Fibroblast of skin of abdomen (primary cell): Measurements from ENCODE around the gene CDK6.

ENCODE experiments used
- DNase-seq: peaks from one replicate; pipeline ENCODE4 v3.0.0-alpha.2; 2013

CDK6 gene

DNA sequence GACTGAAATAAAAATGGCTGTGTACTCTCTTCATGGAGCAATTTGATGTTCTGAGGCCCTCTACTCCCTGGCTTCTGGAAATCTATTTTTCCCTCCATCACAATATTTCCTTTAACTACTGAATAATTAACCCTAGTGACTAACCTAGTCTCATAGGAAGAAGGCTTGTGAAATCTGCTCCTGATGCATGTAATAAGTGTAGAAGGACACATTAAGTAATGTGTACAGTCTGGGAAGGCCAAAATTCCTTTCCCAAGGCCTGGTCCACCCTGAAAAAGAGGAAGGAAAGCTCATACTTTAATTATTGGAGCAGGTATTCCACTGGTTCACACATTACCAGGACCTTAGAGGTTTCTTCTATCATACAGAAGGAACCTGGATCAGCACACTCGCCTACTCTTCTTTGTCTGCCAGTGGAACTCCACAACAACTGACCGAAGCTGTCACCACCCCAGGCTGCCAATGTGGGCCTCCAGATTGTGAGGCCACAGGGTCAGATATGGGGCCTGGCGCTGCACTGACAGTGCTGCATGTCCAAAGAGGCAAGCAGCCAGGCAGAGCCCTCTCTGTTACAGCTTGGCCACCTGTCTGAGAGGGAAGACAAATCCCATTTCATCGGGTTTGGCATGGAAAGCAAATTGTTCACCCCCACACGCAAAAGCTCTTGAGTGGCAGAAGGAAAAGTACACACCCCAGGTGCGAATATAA is 191.8 kb downstream of the CDK6 start:
- DNase-seq: peak; percentile 35

DNA sequence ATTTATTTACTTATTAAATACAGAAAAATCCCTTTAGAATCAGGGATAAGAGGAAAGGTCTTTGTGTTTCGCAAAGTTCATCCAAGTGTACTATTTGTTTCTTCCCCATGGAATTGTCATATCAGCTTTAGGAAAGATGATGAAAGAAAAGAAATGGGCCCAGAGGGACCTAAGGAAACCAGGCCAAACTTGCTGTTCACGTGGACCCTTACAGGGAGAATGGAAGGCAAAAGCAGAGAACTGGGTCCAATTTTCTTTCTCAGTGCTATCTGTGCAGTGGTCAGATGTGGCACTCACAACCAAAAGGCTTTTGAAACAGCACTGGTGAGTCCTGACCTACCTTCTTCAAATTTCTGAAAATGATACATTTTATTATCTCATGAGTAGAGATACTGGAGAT is 192.6 kb downstream of the CDK6 start:
- DNase-seq: no peak

DNA sequence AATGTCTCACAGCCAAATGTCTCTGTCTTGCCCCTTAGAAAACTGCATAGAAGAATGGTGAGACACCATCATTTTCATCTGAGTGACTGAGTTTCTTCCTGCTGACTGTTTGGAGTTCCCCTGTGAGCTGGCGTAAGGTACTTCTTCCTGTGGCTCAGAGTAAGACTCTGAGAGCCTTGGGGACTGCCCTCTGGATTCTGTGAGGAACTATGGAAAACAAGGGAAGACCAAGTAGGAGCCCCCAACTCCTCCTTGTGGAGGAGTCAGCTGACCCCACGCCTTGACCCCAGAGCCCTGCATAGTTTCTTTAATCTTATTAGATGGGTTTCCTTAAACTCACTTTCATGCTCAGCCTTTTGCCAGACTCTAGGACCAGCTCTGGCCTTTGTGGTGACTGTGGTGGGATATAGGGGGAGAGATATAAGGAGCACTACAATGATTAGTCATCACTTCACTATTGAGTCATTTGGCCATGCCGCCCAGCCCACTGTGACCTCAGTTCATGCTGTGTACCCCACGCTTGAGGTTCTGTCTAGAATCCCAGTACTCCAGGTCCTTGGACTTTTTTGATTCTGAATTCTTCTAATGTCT is 194.4 kb downstream of the CDK6 start:
- peak; percentile 74 for DNase-seq

DNA sequence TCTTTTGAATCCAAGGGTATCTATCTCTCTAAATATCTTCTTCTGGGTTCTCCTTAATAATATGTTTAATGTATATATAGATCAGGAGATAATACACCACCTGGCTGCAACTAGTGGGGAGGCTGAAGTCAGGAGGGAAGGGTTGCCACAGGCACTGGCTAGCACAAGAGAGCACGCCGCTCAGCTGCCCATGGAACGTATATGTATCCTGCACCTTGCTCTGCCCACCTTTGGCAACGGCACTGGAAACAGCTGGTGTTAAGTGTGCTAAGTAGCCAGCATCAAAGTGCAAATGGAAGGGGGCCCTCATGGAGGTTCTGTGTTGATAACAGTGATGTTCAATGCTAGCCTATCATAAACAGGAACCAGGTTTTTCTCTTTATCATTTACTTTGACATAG is 196.4 kb downstream of the CDK6 start:
- DNase-seq: no peak

DNA sequence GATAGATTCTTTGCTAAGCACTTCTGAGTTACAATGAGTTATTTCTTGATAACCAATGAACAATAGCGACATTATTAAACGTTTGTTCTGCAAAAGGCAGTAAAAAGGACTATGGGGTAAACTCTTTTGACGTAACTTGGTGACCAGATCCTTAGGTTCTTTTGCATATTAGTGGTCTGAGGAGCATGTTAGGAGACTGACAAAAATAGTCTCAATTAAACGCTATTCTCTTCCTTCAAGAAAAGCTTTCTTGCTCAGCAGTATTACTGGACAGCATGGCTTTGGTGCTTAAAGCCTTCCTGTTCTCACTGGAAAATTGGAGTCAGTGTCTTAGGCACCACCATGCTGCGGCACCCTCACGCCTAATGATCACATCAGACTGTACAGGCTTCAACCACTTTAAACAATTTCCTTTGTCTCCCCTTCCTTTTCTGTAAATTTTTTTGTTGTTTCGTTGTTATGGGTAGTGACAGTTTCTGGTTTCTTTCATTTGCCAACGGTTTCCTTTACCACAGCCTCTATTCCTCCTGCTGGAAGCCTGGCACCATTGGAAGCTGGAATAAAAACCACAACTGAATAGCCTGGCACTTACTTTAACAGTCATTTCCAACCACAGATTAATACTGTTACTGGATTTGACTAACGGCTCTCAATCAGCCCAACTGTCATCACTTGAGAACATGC is 197.0 kb downstream of the CDK6 start:
- no peak for DNase-seq

DNA sequence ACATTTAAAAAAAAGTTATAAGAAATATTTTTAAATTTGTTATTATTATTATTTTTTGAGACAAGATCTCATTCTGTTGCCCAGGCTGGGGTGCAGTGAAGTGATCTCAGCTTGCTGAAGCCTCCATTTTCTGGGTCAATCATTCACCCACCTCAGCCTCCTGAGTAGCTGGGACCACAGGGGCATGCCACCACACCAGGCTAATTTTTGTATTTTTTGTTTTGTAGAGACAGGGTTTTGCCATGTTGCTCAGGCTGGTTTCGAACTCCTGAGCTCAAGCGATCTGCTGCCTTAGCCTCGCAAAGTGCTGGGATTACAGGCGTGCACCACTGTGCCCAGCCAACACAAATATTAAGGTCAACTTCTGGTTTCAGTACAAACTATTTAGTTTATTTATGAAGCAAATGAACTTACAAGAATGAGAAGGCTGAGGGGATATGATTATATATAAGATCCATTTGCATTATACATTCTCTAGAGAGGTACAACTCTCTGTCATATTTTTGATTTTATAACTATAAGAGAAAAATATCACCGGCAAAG is 200.3 kb downstream of the CDK6 start:
- no peak for DNase-seq

DNA sequence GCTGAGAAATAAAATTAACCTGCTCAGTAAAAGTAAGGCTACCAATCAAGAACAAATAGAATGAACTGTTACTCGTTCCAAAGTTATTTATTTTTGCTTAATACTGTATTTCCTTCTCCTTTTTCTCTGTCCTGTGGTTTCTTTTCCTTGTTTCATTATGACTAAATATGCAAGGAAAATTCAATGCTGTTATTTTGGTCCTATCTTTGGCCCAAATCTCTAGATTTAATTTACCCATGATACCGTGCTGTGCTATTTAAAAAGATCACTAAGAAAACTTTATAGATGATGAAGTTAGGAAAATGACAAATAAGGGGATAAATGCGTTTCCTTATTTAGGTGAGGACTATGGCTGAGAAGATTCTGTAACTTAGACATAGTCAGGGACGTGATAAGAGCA is 200.8 kb downstream of the CDK6 start:
- DNase-seq: no peak

DNA sequence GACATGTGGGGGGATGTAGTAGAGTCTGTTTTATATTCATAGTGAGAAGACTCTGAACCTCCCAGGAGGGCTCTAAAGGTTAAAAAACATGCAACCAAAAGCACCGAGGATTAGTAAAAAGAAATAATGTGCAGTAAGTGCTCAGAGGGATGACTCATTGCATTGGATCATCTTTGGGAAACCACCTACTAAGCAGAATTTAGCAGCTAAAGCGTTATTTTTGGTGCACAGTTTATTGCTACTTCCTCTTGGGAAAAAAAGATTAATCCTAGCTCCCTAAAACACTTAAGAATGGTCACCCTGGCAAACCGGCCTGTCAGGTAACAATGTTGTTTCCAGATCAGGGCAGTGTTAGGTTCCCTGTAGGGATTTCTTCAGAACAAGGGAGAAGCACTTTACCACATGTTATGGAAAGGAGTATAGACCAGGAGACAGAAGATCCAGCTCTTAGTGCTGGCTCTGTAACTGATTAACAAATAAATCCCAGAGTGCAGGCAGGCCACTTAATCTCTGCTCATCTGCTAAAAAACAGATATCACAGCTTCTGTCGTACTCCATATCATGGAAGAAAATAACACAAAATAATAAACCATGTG is 201.4 kb downstream of the CDK6 start:
- peak; percentile 77 for DNase-seq

DNA sequence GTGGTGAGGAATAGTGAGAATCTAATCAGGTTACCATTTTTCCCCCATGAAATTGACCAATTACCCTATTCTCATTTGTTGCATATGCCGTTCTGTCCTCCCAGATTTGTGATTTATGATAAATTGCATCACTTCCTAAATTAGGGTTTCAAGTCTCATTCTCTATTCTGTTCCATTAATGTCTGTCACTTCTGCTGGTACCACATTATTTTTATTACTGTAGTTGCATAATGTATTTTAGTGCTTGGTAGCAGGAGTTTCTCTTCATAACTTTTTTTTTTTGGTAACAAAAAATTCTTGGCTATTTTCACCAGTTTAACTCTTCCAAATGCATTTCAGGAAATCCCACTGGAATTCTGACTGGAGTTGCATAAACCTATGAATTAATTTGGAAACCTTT is 202.2 kb downstream of the CDK6 start:
- peak; percentile 35 for DNase-seq

DNA sequence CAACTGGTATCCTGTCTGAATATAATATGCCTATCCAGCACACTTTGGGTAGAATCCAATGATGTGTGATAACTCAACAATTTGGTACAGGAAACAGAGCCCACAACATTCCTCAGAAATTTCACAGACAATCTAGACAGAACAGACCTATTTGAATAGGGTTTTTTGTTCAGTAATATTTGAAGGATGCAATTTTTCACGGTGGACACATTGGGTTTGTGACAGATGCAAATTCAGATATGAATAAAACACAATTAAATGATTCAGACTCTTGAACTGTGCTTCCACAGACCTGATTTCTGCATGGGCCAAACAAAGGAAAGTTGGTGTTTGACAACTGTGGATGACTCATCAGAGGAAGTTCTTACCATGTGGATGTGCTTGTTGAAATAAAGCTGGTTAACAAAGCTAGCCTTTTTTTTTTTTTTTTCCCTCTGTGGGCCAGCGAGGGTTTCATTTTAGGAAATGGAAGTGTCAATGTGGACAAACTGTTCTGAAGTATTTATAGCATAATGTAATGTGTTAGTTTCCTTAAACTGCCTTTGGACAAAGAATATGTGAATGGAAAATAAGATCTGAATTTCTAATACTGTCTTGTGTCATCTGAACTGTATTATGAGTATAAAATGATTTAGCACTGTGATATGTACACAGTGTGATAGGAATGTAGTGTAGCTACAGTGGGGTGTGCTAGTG is 203.0 kb downstream of the CDK6 start:
- peak; percentile 95 for DNase-seq

DNA sequence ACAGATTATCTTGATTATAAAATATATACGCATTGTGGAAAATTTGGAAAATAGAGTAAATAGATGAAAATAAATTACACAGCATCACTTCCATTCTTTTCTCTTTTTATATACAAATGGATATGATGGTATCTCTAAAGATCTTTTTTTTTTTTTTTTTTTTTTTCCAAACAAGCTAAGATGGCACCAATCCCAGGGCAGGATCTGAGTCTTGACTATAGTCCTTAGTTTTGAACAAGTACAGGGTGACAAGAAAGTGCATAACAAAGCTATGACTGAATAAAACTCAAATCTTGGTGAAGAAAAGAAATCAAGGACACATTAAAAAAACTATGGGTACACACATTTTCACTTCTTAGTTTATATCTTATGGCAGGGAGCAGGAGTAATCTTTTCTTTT is 203.6 kb downstream of the CDK6 start:
- DNase-seq: no peak

DNA sequence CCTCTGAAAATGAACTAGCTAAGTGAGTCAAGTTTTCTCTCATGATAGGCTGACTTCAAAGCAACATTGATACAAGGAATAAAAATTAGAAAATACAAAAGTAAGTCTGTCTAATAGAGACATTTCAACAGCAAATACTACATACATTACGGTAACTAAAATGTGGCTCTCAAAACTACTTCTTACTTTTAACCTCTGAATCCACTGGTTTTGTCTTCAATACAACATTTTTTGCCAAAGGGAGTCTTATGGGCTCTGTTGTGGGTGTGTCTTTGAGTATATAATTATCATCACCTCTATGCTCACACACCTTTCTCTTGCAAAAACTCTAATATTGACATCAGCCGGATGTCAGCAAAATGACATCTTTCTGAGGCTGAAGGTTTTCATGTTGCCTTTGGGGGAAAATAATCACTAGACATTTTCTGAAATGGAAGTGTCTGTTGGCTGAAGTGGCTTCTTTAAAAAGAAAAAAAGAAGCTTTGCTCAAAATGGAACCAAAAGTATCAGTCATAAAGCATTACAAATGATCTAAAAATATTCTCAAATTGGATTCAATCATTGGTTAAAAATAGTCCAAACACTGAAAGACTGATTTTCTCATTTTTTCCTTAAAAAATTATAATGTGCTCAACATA is 204.4 kb downstream of the CDK6 start:
- no peak for DNase-seq

DNA sequence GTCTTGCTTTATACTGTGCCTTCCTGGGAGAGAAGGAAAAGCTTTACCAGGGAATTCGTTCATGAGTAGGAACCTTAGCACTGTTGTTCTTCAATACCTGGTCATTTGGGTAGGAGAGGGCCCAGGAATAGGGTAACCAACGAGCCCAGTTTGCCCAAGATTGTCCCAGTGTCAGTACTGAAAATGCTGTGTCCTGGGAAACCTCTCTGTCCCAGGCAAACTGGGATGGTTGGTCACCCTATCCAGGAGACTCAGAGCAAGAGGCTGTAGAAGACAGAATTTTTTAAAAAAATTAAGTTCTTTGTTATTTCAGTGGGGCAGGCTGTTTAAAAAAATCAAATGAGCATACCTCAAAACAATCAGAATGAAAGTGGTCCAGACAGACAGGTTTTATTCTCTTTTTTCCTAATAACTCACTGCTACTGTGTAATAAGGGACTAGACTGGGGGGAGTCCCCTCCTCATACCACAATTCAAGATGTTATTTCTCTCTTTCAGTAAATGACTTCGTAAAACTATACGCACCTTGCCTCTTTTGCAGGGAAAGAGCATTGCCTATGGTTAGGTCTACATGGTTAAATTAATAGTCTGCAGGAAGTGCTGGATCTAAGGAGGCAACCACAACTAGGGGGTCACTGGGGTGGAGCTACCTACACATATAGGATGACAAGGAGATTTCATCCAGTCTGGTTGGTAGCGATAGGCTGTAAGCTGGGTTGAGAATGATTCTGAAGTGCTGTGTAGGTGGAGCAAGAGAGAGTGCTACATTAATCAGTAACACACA is 205.1 kb downstream of the CDK6 start:
- DNase-seq: no peak

DNA sequence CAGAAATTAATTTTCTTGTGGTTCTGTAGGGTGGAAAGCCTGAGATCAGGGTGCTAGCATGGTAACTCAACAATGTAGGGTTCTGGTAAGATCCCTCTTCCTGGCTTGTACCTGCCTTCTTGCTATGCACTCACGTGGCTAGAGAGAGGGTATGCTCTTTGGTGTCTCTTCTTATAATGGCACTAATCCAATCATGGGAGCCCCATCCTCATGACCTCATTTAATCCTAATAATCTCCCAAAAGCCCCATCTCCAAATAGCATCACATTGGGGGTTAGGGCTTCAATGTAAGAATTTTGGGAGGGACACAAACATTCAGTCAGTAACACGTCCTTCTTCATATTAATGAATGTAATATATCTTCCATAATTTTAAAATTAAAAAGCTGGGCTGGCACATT is 206.6 kb downstream of the CDK6 start:
- DNase-seq: no peak

DNA sequence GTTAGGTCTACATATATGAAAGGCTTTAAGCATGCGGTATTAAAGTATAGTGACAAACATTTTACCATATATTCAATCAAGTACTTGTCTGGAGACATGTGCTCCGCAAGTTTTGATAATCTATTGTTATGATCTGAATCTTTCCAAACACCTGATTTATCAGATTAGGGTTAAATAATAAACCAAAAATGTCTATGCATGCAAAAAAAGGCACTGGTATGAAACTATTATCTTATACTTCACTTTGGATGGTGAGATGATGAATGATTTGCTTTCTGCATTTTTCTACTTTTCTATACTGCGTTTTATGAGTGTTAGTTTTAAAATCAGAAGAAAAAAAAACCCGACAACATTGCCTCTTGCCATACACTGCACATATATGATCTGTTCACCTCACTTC is 208.4 kb downstream of the CDK6 start:
- no peak for DNase-seq

DNA sequence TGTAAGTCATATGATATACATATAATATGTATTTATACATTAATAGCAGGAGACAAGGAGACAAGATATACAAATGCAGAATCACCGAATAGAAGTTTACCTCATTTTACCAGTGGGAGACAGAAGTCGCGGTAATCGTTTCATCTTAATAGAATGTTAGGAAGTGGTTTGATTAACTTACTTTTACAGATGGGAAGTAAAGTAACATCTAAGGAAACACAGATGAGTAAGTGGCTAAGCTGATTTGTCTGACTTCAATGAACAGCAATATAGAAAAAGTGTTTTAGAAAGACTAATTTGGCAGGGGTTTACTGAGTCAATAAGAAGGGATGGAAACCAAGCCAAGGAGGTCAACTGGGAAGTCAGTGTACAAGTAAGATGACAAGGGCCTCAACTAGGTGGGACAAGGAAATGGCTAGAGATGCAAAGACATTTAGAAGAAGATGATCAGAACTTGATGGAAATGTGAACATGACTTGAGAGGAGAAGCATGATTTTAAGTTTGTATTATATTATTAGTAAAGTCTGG is 210.0 kb downstream of the CDK6 start:
- DNase-seq: no peak

DNA sequence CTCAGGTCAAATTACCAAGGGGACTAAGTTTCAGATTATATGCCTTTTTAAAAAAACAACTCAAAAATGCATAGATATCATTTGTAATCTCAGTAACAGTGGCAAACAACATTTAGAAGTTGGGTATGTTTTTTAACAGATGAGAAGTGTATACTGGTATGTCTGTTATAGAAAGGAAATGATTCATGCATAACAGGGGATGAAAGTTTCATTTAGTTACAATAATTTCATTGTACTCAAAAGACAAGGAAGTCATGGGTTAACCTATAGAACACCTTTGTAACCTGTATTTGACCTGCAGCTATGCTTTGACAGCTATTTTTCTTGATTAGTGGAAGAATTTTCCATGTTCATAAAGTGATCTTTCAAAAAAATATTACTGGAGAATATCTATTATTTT is 210.8 kb downstream of the CDK6 start:
- DNase-seq: no peak

DNA sequence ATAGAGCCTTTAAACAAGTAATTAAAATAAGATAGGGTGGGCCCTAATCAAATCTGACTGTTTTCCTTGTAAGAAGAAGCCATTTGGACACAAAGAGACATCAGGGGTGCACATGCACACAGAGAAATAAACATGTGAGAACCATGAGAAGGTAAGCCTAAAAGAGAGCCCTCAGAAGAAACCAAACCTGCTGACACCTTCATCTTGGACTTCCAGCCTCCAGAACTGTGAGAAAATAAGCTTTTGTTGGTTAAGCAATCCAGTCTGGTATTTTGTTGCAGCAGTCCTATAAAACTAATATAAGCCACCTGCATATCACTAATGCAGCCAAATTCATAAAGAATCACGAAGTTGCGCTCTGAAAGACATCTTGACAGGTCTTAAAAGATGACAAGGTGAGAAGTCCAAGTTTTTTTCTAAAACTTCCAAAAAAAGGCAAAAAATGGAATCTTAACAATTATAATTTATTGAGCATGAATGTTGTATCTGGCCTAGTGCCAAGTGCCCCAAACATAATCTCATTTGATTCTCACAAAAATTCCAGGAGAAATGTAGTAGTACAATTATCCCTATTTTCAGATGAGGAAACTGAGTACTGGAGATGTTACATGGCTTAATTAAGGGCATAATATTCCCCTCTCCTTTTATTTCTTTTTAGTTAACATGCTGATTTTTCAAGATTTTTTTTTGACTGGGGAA is 211.9 kb downstream of the CDK6 start:
- no peak for DNase-seq

DNA sequence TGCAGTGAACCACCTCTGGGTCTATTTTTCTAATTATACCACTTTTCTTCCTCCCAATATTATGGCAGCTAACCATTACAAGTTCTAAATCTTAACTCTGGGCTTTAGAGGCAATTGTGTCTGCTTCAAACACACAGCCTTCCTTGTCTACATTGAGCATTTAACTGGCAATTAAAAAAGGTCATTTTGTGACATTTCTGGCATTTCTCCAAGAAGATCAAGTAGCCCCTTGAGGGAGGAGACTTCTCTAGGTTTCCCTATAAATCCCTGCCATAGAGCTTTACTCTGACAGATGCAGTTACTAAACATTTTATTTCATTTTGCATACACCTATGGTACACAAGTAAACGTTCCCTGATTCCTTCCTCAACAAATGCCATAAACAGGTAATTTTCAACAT is 212.8 kb downstream of the CDK6 start:
- DNase-seq: no peak

DNA sequence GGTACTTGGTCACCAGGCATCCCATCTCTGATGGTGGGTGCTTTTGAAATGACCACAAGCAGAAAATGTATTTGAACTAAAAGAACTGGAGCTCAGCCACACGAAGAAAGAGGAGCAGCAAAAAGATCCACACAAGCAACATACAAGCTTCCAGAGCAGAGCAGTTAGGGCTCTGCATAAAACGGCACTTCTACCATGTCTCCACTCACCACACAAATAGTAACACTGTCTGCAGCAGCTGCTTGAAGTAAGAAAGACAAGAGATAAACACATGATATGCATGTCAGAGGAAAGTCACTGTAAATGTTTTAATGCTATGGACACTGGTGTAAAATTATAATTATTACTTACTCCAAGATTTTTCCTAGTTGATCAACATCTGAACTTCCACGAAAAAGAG is 213.7 kb downstream of the CDK6 start:
- DNase-seq: no peak

DNA sequence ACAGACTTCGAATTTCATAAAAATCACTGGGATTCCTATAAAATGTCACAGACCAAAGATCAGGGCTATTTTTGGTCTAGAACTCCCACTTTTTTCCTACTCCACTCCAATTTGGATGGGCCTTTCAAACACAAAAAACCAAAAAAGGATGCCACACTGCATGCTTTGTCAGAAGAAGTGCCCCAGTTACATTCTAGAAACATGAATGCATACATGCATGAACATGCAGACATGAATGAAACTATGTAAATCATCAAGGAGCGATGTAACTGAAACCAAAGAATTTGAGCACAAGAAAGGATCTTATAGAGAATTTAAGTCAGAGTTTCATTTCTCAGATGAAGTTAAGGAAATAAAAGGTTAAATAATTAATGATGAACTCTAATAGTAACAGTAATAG is 214.3 kb downstream of the CDK6 start:
- no peak for DNase-seq
